BE2C (cell line): ENCODE measurements around the gene CLDND1. TPM values are rescaled to one million over a fixed set of nuclear protein-coding genes. Genes with fewer than 3 reads are reported as not detected.

ENCODE experiments used
- DNase-seq: peaks from one replicate; pipeline ENCODE4 v3.0.0-alpha.2; 2020
- H3K27me3 ChIP-seq: fragments of 250-450 bp; sonication (Bioruptor Pico); 2 replicates; pipeline ENCODE4 v1.5.1; 2020; ENCODE audit warnings: mild to moderate bottlenecking
- H3K36me3 ChIP-seq: fragments of 250-450 bp; sonication (Bioruptor Pico); 2 replicates; pipeline ENCODE4 v1.5.1; 2020; ENCODE audit warnings: mild to moderate bottlenecking
- H3K4me1 ChIP-seq: fragments of 250-450 bp; sonication (Bioruptor Pico); 2 replicates; pipeline ENCODE4 v1.5.1; 2020
- H3K4me3 ChIP-seq: 2 replicates; pipeline ENCODE4 v1.5.1; 2011; ENCODE audit warnings: low read depth, low read length
- H3K9me3 ChIP-seq: fragments of 250-450 bp; sonication (Bioruptor Pico); 2 replicates; pipeline ENCODE4 v1.5.1; 2020
- CTCF ChIP-seq: IDR thresholded peaks from 2 replicates; pipeline ENCODE4 v1.5.1; 2012; ENCODE audit warnings: mild to moderate bottlenecking, low read depth, low read length
- polyA plus RNA-seq: library from polyadenylated mRNA; unstranded; fragments of >200 nt; gene quantifications from one replicate; pipeline ENCODE4 v1.2.1, GENCODE V29; 2012; ENCODE audit warnings: low read depth, missing spikeins; ENCODE audit not compliant: insufficient read length, insufficient read depth

Gene CLDND1
- polyA plus RNA-seq: 102 TPM

GRCh38 chr3:98522544-98523281 lies at the start of gene CLDND1:
Gene CLDND1, minus strand, starts transcription at chr3:98522902. Its CDS starts 1,478 bp downstream, at chr3:98521424.
- H3K36me3 ChIP-seq: peaks cover 33% of the 10 kb centered on the region
- no peaks in the 10 kb centered on the region for H3K9me3 ChIP-seq
- peaks cover 4% of the 10 kb centered on the region; the same call in 1 of the 2 replicates for H3K4me1 ChIP-seq
- peak; percentile 97 for DNase-seq
- no peak for TF ChIP-seq CTCF
- peak within 1 kb of the TSS; percentile 84 for H3K4me3 ChIP-seq
- H3K27me3 ChIP-seq: no peaks in the 10 kb centered on the region

- DNase-seq: no peak
- no peaks in the 10 kb centered on the region for H3K9me3 ChIP-seq
- no peaks in the 10 kb centered on the region for H3K36me3 ChIP-seq
- H3K4me1 ChIP-seq: no peaks in the 10 kb centered on the region
- H3K27me3 ChIP-seq: no peaks in the 10 kb centered on the region
- H3K4me3 ChIP-seq: no peak overlapping the region
- TF ChIP-seq CTCF: no peak
Measured at GRCh38 chr3:98568402-98568801, 45.7 kb upstream of the CLDND1 start.

GRCh38 chr3:98567666-98568270 lies 45.1 kb upstream of the CLDND1 start:
- Histone ChIP-seq H3K36me3 (no peaks in the 10 kb centered on the region), H3K4me1 (no peaks in the 10 kb centered on the region)

GRCh38 chr3:98565843-98566242 lies 43.1 kb upstream of the CLDND1 start:
- H3K36me3 ChIP-seq: no peaks in the 10 kb centered on the region
- no peaks in the 10 kb centered on the region for H3K9me3 ChIP-seq
- H3K4me1 ChIP-seq: no peaks in the 10 kb centered on the region
- no peak for DNase-seq
- TF ChIP-seq CTCF: no peak
- peaks cover 2% of the 10 kb centered on the region; the same call in 1 of the 2 replicates for H3K27me3 ChIP-seq
- H3K4me3 ChIP-seq: no peak overlapping the region

More at GRCh38 chr3:98567666-98568270, 45.1 kb upstream of the CLDND1 start:
- H3K27me3 ChIP-seq: no peaks in the 10 kb centered on the region
- DNase-seq: no peak
- no peaks in the 10 kb centered on the region for H3K9me3 ChIP-seq
- no peak overlapping the region for H3K4me3 ChIP-seq
- no peak for TF ChIP-seq CTCF

- no peak for DNase-seq
- Histone ChIP-seq H3K9me3 (no peaks in the 10 kb centered on the region), H3K4me1 (no peaks in the 10 kb centered on the region), H3K4me3 (no peak overlapping the region), H3K27me3 (peaks cover 2% of the 10 kb centered on the region; the same call in 1 of the 2 replicates), H3K36me3 (no peaks in the 10 kb centered on the region)
- no peak for TF ChIP-seq CTCF
Measured at GRCh38 chr3:98565237-98565643, 42.5 kb upstream of the CLDND1 start.
